HUDEP-2 (cell line): Measurements from ENCODE around the gene MRPS18A.
A peak's percentile ranks its signal among the peaks of the same experiment; 100 is the strongest.
"Not testable (repeated sequence)": the region's sequence is repeated elsewhere in the genome, so short reads cannot be mapped to it uniquely, and the experiment has no call there.

ENCODE experiments used
- DNase-seq, 76 experiments: peaks; one replicate each; lab custom pipeline; 2025; ENCODE audit not compliant: unreplicated experiment in 76 of 76; lab: John Stamatoyannopoulos, UW

Gene MRPS18A

GRCh38 chr6:43700939-43701560 lies 13.5 kb upstream of the MRPS18A start:
- not testable (repeated sequence) for DNase-seq

- DNase-seq, result no peak
Measured at GRCh38 chr6:43699564-43700186, 12.1 kb upstream of the MRPS18A start.

- no peak for DNase-seq
Measured at GRCh38 chr6:43698584-43699349, 11.2 kb upstream of the MRPS18A start.

GRCh38 chr6:43697421-43697820 lies 9.8 kb upstream of the MRPS18A start:
- DNase-seq, result no peak

- DNase-seq, result no peak
Measured at GRCh38 chr6:43695967-43696291, 8.3 kb upstream of the MRPS18A start.

- no peak for DNase-seq
Measured at GRCh38 chr6:43695215-43695966, 7.8 kb upstream of the MRPS18A start.

GRCh38 chr6:43689421-43689820 lies 1.8 kb upstream of the MRPS18A start:
- DNase-seq, result no peak

- DNase-seq, result no peak
Measured at GRCh38 chr6:43687079-43687436, 533 bp downstream of the MRPS18A start.

- peak in 1 of 76 experiments; percentile 12 for DNase-seq
Measured at GRCh38 chr6:43683708-43684455, 3.7 kb downstream of the MRPS18A start.

GRCh38 chr6:43682724-43683429 lies 4.7 kb downstream of the MRPS18A start:
- peak in 1 of 76 experiments; percentile 13 for DNase-seq

- no peak for DNase-seq
Measured at GRCh38 chr6:43681303-43681702, 6.3 kb downstream of the MRPS18A start.

- DNase-seq, result no peak
Measured at GRCh38 chr6:43680308-43681200, 7.0 kb downstream of the MRPS18A start.

GRCh38 chr6:43679057-43679456 lies 8.5 kb downstream of the MRPS18A start:
- no peak for DNase-seq

- DNase-seq, result no peak
Measured at GRCh38 chr6:43678341-43678740, 9.2 kb downstream of the MRPS18A start.

- no peak for DNase-seq
Measured at GRCh38 chr6:43677759-43678158, 9.8 kb downstream of the MRPS18A start.

- DNase-seq, result no peak
Measured at GRCh38 chr6:43676962-43677606, 10.5 kb downstream of the MRPS18A start.

- DNase-seq, result no peak
Measured at GRCh38 chr6:43674921-43675320, 12.7 kb downstream of the MRPS18A start.

- no peak for DNase-seq
Measured at GRCh38 chr6:43674291-43674690, 13.3 kb downstream of the MRPS18A start.
